GM23248 (cell line): ENCODE data around the gene C17orf113. TPM values are rescaled to one million over a fixed set of nuclear protein-coding genes. Genes with fewer than 3 reads are reported as not detected.

Experiments used
- DNase-seq: peaks from one replicate; pipeline ENCODE4 v3.0.0-alpha.2; 2015
- H2AFZ ChIP-seq: fragments of 200-600 bp; sonication (generic); 2 replicates; pipeline ENCODE4 v1.6.1; 2016; ENCODE audit warnings: antibody characterized with exemption
- H3F3A ChIP-seq: fragments of 200-600 bp; sonication (generic); 2 replicates; pipeline ENCODE4 v1.6.1; 2016; ENCODE audit warnings: mild to moderate bottlenecking, antibody characterized with exemption, mixed run types; ENCODE audit not compliant: insufficient read depth
- H3K27ac ChIP-seq: fragments of 200-600 bp; sonication (generic); 2 replicates; pipeline ENCODE4 v1.5.1; 2016; ENCODE audit warnings: mild to moderate bottlenecking
- H3K27me3 ChIP-seq: fragments of 200-600 bp; sonication (generic); replicated peaks from 2 replicates; pipeline ENCODE4 v1.6.1; 2016; ENCODE audit warnings: mild to moderate bottlenecking; ENCODE audit not compliant: insufficient read depth
- H3K36me3 ChIP-seq: fragments of 200-600 bp; sonication (generic); 2 replicates; pipeline ENCODE4 v1.6.1; 2016; ENCODE audit warnings: low read depth, mild to moderate bottlenecking
- H3K4me1 ChIP-seq: fragments of 200-600 bp; sonication (generic); 2 replicates; pipeline ENCODE4 v1.6.1; 2016; ENCODE audit warnings: mild to moderate bottlenecking; ENCODE audit not compliant: insufficient read depth
- H3K4me2 ChIP-seq: fragments of 200-600 bp; sonication (generic); one replicate; pipeline ENCODE4 v1.6.1; 2016; ENCODE audit warnings: mild to moderate bottlenecking; ENCODE audit not compliant: unreplicated experiment
- H3K4me3 ChIP-seq: fragments of 200-600 bp; sonication (generic); 2 replicates; pipeline ENCODE4 v1.5.1; 2016; ENCODE audit warnings: mild to moderate bottlenecking
- H3K79me2 ChIP-seq: fragments of 200-600 bp; sonication (generic); 2 replicates; pipeline ENCODE4 v1.6.1; 2016; ENCODE audit warnings: mild to moderate bottlenecking; ENCODE audit not compliant: insufficient read depth
- H3K9ac ChIP-seq: fragments of 200-600 bp; sonication (generic); 2 replicates; pipeline ENCODE4 v1.6.1; 2016; ENCODE audit warnings: mild to moderate bottlenecking
- H3K9me2 ChIP-seq: fragments of 200-600 bp; sonication (generic); 2 replicates; pipeline ENCODE4 v1.6.1; 2016; ENCODE audit warnings: mixed run types, mild to moderate bottlenecking, moderate library complexity; ENCODE audit not compliant: insufficient read depth
- H3K9me3 ChIP-seq: fragments of 200-600 bp; sonication (generic); one replicate; pipeline ENCODE4 v1.6.1; 2017; ENCODE audit warnings: low read depth
- H4K20me1 ChIP-seq: fragments of 200-600 bp; sonication (generic); 2 replicates; pipeline ENCODE4 v1.6.0; 2016; ENCODE audit not compliant: insufficient read depth
- EZH2 ChIP-seq: fragments of 200-600 bp; sonication (generic); IDR thresholded peaks from 2 replicates; pipeline ENCODE4 v1.6.1; 2018; ENCODE audit warnings: antibody characterized with exemption, mild to moderate bottlenecking; ENCODE audit not compliant: insufficient read depth, poor library complexity, severe bottlenecking
- EZH2phosphoT487 ChIP-seq: fragments of 200-600 bp; sonication (generic); IDR thresholded peaks from 2 replicates; pipeline ENCODE4 v1.6.1; 2018; ENCODE audit warnings: antibody characterized with exemption, moderate library complexity, mild to moderate bottlenecking, low read depth; ENCODE audit not compliant: insufficient read depth
- WGBS, 2 experiments: methylation state at CpG; one replicate each; pipeline ENCODE4 v1.1.6; 2015 to 2017; ENCODE audit warnings: low lambda C conversion rate in 2 of 2, low coverage in 1 of 2; ENCODE audit errors: missing lambda C conversion rate in 2 of 2; 5-methylcytosine and 5-hydroxymethylcytosine counted together
- in situ Hi-C: fragments of 300-500 bp; cut with MboI; formaldehyde crosslinking; loops from 2 replicates; pipeline ENCODE4 v1.15.0; 2020
- polyA plus RNA-seq: library from polyadenylated mRNA; unstranded; fragments of >200 nt; fragmentation: Nextera tagmentation; extraction: Ambion mirVana; gene quantifications from 2 replicates; pipeline ENCODE4 v1.2.1, GENCODE V29; 2016
- total RNA-seq: library from RNA; depleted of rRNA; stranded (reverse); fragments of >200 nt; shearing (Covaris generic); gene quantifications from 2 replicates; pipeline ENCODE4 v1.2.3, GENCODE V29; 2014

The C17orf113 gene
- total and polyA plus RNA-seq, 2 experiments from 2014 or later, result not detected

- Histone ChIP-seq H3K36me3 (no peaks in the 10 kb centered on the region), H3K27me3 (peaks cover 6% of the 10 kb centered on the region), H4K20me1 (no peaks in the 10 kb centered on the region), H3K4me3 (no peak overlapping the region), H3K79me2 (no peaks in the 10 kb centered on the region), H3F3A (no peaks in the 10 kb centered on the region), H3K4me1 (no peaks in the 10 kb centered on the region), H3K27ac (no peak overlapping the region), H3K9ac (no peak overlapping the region), H3K9me2 (no peaks in the 10 kb centered on the region), H3K9me3 (no peaks in the 10 kb centered on the region), H3K4me2 (no peak overlapping the region), H2AFZ (no peak overlapping the region)
- WGBS, 2 experiments, result 79 to 84% methylated on average over 7 to 8 of the region's 8 CpGs
- no peak for DNase-seq
- TF ChIP-seq EZH2phosphoT487, result no peak
- in situ Hi-C loops, result no loop called here
These were observed 38.3 kb upstream of the C17orf113 start for GRCh38 chr17:42088736-42089135.

- Histone ChIP-seq H2AFZ (no peak overlapping the region), H4K20me1 (no peaks in the 10 kb centered on the region), H3F3A (no peaks in the 10 kb centered on the region), H3K9me3 (no peaks in the 10 kb centered on the region), H3K79me2 (no peaks in the 10 kb centered on the region), H3K27ac (no peak overlapping the region), H3K4me2 (no peak overlapping the region), H3K4me1 (no peaks in the 10 kb centered on the region), H3K36me3 (no peaks in the 10 kb centered on the region), H3K27me3 (peaks cover 6% of the 10 kb centered on the region), H3K9me2 (no peaks in the 10 kb centered on the region), H3K9ac (no peak overlapping the region), H3K4me3 (no peak overlapping the region)
- 53 to 58% methylated on average over 19 to 20 of the region's 20 CpGs for WGBS, 2 experiments
- in situ Hi-C loops, result no loop called here
- no peak for TF ChIP-seq EZH2
- TF ChIP-seq EZH2phosphoT487, result no peak
- no peak for DNase-seq
These were observed 37.6 kb upstream of the C17orf113 start for GRCh38 chr17:42087736-42088705.

- no peak for DNase-seq
- Histone ChIP-seq H3K27me3 (peaks cover 6% of the 10 kb centered on the region), H3K9me2 (no peaks in the 10 kb centered on the region), H3K4me3 (no peak overlapping the region), H2AFZ (no peak overlapping the region), H3K4me2 (no peak overlapping the region), H3K36me3 (no peaks in the 10 kb centered on the region), H4K20me1 (no peaks in the 10 kb centered on the region), H3K4me1 (no peaks in the 10 kb centered on the region), H3K9ac (no peak overlapping the region), H3K9me3 (no peaks in the 10 kb centered on the region), H3K79me2 (no peaks in the 10 kb centered on the region), H3K27ac (no peak overlapping the region), H3F3A (no peaks in the 10 kb centered on the region)
- in situ Hi-C loops, result no loop called here
- WGBS, 2 experiments, result 60% methylated on average over 7 of the region's 7 CpGs
- TF ChIP-seq EZH2phosphoT487 (no peak), EZH2 (no peak)
These were observed 36.8 kb upstream of the C17orf113 start for GRCh38 chr17:42087042-42087701.

DNA sequence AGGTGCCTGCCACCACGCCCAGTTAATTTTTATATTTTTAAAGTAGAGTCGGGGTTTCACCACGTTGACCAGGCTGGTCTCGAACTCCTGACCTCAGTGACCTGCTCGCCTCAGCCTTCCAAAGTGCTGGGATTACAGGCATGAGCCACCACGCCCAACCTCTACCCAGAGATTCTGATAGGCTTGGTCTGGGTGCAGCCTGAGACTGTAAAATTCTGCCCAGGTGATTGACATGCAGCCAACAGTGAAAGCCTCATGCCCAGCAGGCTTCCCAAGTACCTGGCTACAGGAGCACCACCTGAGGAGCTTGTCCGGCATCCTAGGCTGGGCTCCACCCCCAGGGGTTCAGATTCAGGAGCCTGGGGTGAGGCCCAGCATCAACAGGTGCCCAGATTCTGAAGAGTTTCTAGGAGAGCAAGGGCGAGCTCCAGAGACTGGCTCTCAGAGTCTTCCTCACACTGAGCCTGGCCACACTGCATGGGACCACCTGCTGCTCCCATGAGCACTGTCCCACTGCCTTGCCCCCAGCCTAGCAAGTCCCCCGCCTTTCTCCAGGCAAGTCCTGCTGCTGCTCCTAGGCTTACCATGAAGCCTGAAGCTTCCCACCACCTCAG lies 31.2 kb upstream of the C17orf113 start:
- no peaks in the 10 kb centered on the region; the same call in 1 of the 2 replicates for H3K27me3 ChIP-seq
- DNase-seq, result no peak
- no peaks in the 10 kb centered on the region for H3K79me2 ChIP-seq
- no peak overlapping the region for H3K4me2 ChIP-seq
- WGBS, 2 experiments, result 73% methylated on average over 9 of the region's 9 CpGs
- in situ Hi-C loops, result no loop called here
- no peak overlapping the region for H3K4me3 ChIP-seq
- no peaks in the 10 kb centered on the region for H3K9me2 ChIP-seq
- no peak overlapping the region for H3K27ac ChIP-seq
- H4K20me1 ChIP-seq, result no peaks in the 10 kb centered on the region
- TF ChIP-seq EZH2phosphoT487 (no peak), EZH2 (no peak)
- H3F3A ChIP-seq, result no peaks in the 10 kb centered on the region
- H3K9me3 ChIP-seq, result no peaks in the 10 kb centered on the region
- no peak overlapping the region for H2AFZ ChIP-seq
- no peak overlapping the region for H3K9ac ChIP-seq
- H3K36me3 ChIP-seq, result no peaks in the 10 kb centered on the region
- no peaks in the 10 kb centered on the region for H3K4me1 ChIP-seq
